Measurements from ENCODE around the gene TMX4.

TMX4 gene

DNA sequence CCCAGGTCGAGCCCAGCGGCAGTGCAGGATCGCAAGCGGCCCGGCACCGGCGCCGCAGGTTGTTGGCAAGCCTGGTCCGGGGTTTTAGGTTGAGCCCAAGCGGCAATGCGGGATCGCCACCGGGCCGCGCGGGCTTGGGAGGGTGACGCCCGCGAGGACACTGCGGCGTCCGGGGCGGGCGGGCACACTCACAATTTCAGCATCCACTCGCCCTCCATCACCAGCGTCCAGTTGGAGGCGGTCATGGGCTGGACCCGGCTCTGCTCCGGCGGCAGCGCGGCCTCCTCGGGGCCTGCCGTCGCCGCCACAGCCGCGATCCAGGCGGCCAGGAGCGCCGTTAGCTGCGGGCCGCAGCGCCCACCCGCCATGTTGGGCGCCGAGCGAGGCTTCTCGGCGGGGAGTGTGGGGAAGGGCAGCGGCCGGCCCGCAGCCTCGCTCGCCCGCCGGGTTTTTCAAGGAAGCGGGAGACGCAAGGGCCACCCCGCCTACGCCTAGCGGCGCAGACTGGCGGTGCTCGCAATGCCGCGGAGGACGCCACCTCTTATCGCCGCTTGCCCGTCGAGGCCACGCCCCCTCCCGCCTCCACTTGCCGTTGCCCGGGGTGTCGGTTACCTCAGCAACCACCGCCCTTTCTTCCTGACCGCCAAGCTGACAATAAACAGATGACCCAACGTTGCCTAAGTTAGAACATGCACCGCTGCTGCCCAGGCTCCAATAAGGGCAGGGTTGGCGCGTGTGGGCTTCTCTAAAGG lies at the start of gene TMX4 (continued):
- TF ChIP-seq ZFP69B (tag by site-specific recombination; IDR thresholded peaks at IDR 0.05) (0 out of 2 replicates have a peak, but pooled peaks have one; percentile 9), ZNF26 (tag by site-specific recombination; IDR thresholded peaks at IDR 0.05) (no peak), ZNF266 (tag by site-specific recombination; IDR thresholded peaks at IDR 0.05; ENCODE audit: low read depth) (no peak), ZBTB7A (tag by site-specific recombination; IDR thresholded peaks at IDR 0.05; ENCODE audit: low read depth) (no peak), TRIM28 (IDR thresholded peaks at IDR 0.05; ENCODE audit: borderline replicate concordance, low read length) (no peak), ZNF112 (tag by site-specific recombination; IDR thresholded peaks at IDR 0.05) (no peak), GLI2 (tag by site-specific recombination; IDR thresholded peaks at IDR 0.05; ENCODE audit: borderline replicate concordance, low read depth) (no peak), ZNF24 (tag by site-specific recombination; IDR thresholded peaks at IDR 0.05) (no peak), ZNF549 (tag by site-specific recombination; IDR thresholded peaks at IDR 0.05) (no peak), SP7 (tag by site-specific recombination; IDR thresholded peaks at IDR 0.05) (peak; percentile 37; the same call in 1 of the 2 replicates), ZNF660 (tag by site-specific recombination; IDR thresholded peaks at IDR 0.05) (no peak), ZNF473 (tag by site-specific recombination; IDR thresholded peaks at IDR 0.05) (no peak), SP3 (tag by site-specific recombination; IDR thresholded peaks at IDR 0.05) (peak; percentile 67), ZNF391 (tag by site-specific recombination; IDR thresholded peaks at IDR 0.05; ENCODE audit: borderline replicate concordance, low read depth) (no peak), HIC1 (tag by site-specific recombination; IDR thresholded peaks at IDR 0.05) (no peak; the same call in 1 of the 2 replicates), ZNF521 (tag by site-specific recombination; IDR thresholded peaks at IDR 0.05) (no peak), ZEB2 (tag by site-specific recombination; IDR thresholded peaks at IDR 0.05) (no peak; the same call in 1 of the 2 replicates), ZNF530 (tag by site-specific recombination; IDR thresholded peaks at IDR 0.05; ENCODE audit: low read depth) (no peak), ZNF239 (tag by site-specific recombination; IDR thresholded peaks at IDR 0.05) (no peak), SETDB1 (IDR thresholded peaks at IDR 0.05; ENCODE audit: insufficient read length, low read length) (no peak), ZBTB21 (tag by site-specific recombination; IDR thresholded peaks at IDR 0.05) (no peak), ZNF626 (tag by site-specific recombination; IDR thresholded peaks at IDR 0.05) (no peak), ZNF629 (tag by site-specific recombination; IDR thresholded peaks at IDR 0.05) (no peak), ZNF423 (tag by site-specific recombination; IDR thresholded peaks at IDR 0.05) (no peak), GLIS1 (tag by site-specific recombination; IDR thresholded peaks at IDR 0.05) (no peak), ZNF148 (tag by site-specific recombination; IDR thresholded peaks at IDR 0.05; ENCODE audit: borderline replicate concordance) (no peak), ZNF777 (tag by site-specific recombination; IDR thresholded peaks at IDR 0.05; ENCODE audit: borderline replicate concordance) (no peak), ZNF48 (tag by site-specific recombination; IDR thresholded peaks at IDR 0.05) (no peak), ZFP41 (tag by site-specific recombination; IDR thresholded peaks at IDR 0.05; ENCODE audit: borderline replicate concordance) (no peak)
- TF ChIP-seq, protein P1, sequence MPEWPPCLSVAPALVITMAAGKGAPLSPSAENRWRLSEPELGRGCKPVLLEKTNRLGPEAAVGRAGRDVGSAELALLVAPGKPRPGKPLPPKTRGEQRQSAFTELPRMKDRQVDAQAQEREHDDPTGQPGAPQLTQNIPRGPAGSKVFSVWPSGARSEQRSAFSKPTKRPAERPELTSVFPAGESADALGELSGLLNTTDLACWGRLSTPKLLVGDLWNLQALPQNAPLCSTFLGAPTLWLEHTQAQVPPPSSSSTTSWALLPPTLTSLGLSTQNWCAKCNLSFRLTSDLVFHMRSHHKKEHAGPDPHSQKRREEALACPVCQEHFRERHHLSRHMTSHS (tag by site-specific recombination; IDR thresholded peaks at IDR 0.05): no peak
- TF ChIP-seq, protein P2, sequence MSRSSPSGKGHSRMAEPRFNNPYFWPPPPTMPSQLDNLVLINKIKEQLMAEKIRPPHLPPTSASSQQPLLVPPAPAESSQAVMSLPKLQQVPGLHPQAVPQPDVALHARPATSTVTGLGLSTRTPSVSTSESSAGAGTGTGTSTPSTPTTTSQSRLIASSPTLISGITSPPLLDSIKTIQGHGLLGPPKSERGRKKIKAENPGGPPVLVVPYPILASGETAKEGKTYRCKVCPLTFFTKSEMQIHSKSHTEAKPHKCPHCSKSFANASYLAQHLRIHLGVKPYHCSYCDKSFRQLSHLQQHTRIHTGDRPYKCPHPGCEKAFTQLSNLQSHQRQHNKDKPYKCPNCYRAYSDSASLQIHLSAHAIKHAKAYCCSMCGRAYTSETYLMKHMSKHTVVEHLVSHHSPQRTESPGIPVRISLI (tag by site-specific recombination; IDR thresholded peaks at IDR 0.05): no peak
- TF ChIP-seq, protein P3, sequence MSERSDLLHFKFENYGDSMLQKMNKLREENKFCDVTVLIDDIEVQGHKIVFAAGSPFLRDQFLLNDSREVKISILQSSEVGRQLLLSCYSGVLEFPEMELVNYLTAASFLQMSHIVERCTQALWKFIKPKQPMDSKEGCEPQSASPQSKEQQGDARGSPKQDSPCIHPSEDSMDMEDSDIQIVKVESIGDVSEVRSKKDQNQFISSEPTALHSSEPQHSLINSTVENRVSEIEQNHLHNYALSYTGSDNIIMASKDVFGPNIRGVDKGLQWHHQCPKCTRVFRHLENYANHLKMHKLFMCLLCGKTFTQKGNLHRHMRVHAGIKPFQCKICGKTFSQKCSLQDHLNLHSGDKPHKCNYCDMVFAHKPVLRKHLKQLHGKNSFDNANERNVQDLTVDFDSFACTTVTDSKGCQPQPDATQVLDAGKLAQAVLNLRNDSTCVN (tag by site-specific recombination; optimal IDR thresholded peaks at IDR 0.05): peak; percentile 77

Data from HEK293 (cell line).